WERI-Rb-1 (cell line): ENCODE measurements around the gene OR51E2.
"Not testable (repeated sequence)": the region's sequence is repeated elsewhere in the genome, so short reads cannot be mapped to it uniquely, and the experiment has no call there.

Experiments
- DNase-seq: peaks from one replicate; pipeline ENCODE4 v3.0.0-alpha.2; 2020
- H3K27ac ChIP-seq: fragments of 250-450 bp; sonication (Bioruptor Pico); 2 replicates; pipeline ENCODE4 v1.5.1; 2020; ENCODE audit warnings: mild to moderate bottlenecking, moderate library complexity
- H3K27me3 ChIP-seq: fragments of 250-450 bp; sonication (Bioruptor Pico); 2 replicates; pipeline ENCODE4 v1.5.1; 2021; ENCODE audit warnings: mild to moderate bottlenecking, low read depth, moderate library complexity; ENCODE audit not compliant: insufficient read depth, severe bottlenecking
- H3K36me3 ChIP-seq: fragments of 250-450 bp; sonication (Bioruptor Pico); 2 replicates; pipeline ENCODE4 v1.5.1; 2020; ENCODE audit warnings: mild to moderate bottlenecking, moderate library complexity
- H3K4me3 ChIP-seq: 2 replicates; pipeline ENCODE4 v1.5.1; 2011; ENCODE audit warnings: low read depth, mild to moderate bottlenecking, control low read depth, low read length
- H3K9me3 ChIP-seq: fragments of 250-450 bp; sonication (Bioruptor Pico); 2 replicates; pipeline ENCODE4 v1.5.1; 2021; ENCODE audit warnings: mild to moderate bottlenecking, moderate library complexity; ENCODE audit not compliant: severe bottlenecking
- CTCF ChIP-seq: IDR thresholded peaks from 2 replicates; pipeline ENCODE4 v1.5.1; 2011; ENCODE audit warnings: low read depth, mild to moderate bottlenecking, control low read depth, inconsistent platforms, low read length

Gene OR51E2

GRCh38 chr11:4697585-4697984, at the start of gene OR51E2:
TSS of gene OR51E2 (minus strand) at chr11:4697853. CDS start at chr11:4682711, 15,142 bp downstream.
- Histone ChIP-seq H3K27me3 (peaks cover 74% of the 10 kb centered on the region), H3K9me3 (no peaks in the 10 kb centered on the region), H3K36me3 (no peaks in the 10 kb centered on the region), H3K4me3 (no peak within 1 kb of the TSS), H3K27ac (no peak within 1 kb of the TSS)
- no peak for TF ChIP-seq CTCF
- no peak for DNase-seq

- H3K27ac ChIP-seq: no peak overlapping the region
- peaks cover 37% of the 10 kb centered on the region for H3K27me3 ChIP-seq
- no peak for DNase-seq
Measured at GRCh38 chr11:4740735-4741134, 43.1 kb upstream of the OR51E2 start.

GRCh38 chr11:4727171-4727570, 29.5 kb upstream of the OR51E2 start:
- no peaks in the 10 kb centered on the region for H3K9me3 ChIP-seq
- peaks cover 53% of the 10 kb centered on the region for H3K27me3 ChIP-seq
- no peak overlapping the region for H3K27ac ChIP-seq

More at GRCh38 chr11:4740735-4741134, 43.1 kb upstream of the OR51E2 start:
- Histone ChIP-seq H3K9me3 (no peaks in the 10 kb centered on the region), H3K4me3 (no peak overlapping the region), H3K36me3 (no peaks in the 10 kb centered on the region)
- TF ChIP-seq CTCF: no peak

GRCh38 chr11:4722616-4723534, 25.2 kb upstream of the OR51E2 start:
- not testable (repeated sequence) for DNase-seq, H3K27ac ChIP-seq, H3K9me3 ChIP-seq, H3K4me3 ChIP-seq, H3K36me3 ChIP-seq
- peaks cover 69% of the 10 kb centered on the region for H3K27me3 ChIP-seq
- peak; percentile 33 for TF ChIP-seq CTCF

More at GRCh38 chr11:4727171-4727570, 29.5 kb upstream of the OR51E2 start:
- no peak for TF ChIP-seq CTCF
- no peak overlapping the region for H3K4me3 ChIP-seq
- no peak for DNase-seq
- no peaks in the 10 kb centered on the region for H3K36me3 ChIP-seq

- DNase-seq: no peak
- no peak for TF ChIP-seq CTCF
- Histone ChIP-seq H3K4me3 (no peak overlapping the region), H3K36me3 (no peaks in the 10 kb centered on the region), H3K27me3 (peaks cover 68% of the 10 kb centered on the region), H3K9me3 (no peaks in the 10 kb centered on the region), H3K27ac (no peak overlapping the region)
Measured at GRCh38 chr11:4714300-4714699, 16.6 kb upstream of the OR51E2 start.
